IMR-90 (cell line): ENCODE data around the gene CRTAC1. TPM values are rescaled to one million over a fixed set of nuclear protein-coding genes. Genes with fewer than 3 reads are reported as not detected.

Experiments
- ATAC-seq: fragments of 200-7000 bp; cut with Tn5 transposase; 2 replicates; pipeline ENCODE4 v1.9.1; 2020; ENCODE audit warnings: low read depth, mild to moderate bottlenecking, moderate library complexity
- BruUV-seq: library from RNA; stranded (reverse); fragments of 400-500 nt; replicated peaks from 2 replicates; lab custom pipeline; 2021; lab: Mats Ljungman, UMichigan
- CTCF ChIA-PET: fragments of 300-600 bp; formaldehyde crosslinking; extraction: SDS; loops from one replicate; lab custom pipeline; 2021; ENCODE audit warnings: antibody characterized with exemption; lab: Yijun Ruan, JAX
- POLR2A ChIA-PET: fragments of 300-600 bp; sonication (Branson Sonifier 250); formaldehyde crosslinking; loops from one replicate; lab custom pipeline; 2022; ENCODE audit warnings: antibody characterized with exemption; ENCODE audit not compliant: unreplicated experiment; lab: Charles Lee
- DNase-seq: peaks from one replicate; pipeline ENCODE4 v3.0.0; 2013
- H2AFZ ChIP-seq: replicated peaks from 2 replicates; pipeline ENCODE3; 2013; ENCODE audit warnings: low read length, mild to moderate bottlenecking; ENCODE audit not compliant: poor library complexity
- H2AK5ac ChIP-seq: 2 replicates; pipeline ENCODE4 v1.6.1; 2013; ENCODE audit warnings: low read depth, low read length, inconsistent platforms
- H2AK9ac ChIP-seq: replicated peaks from 2 replicates; pipeline ENCODE3; 2013; ENCODE audit warnings: mild to moderate bottlenecking, low read depth, low read length, moderate library complexity; ENCODE audit not compliant: poor library complexity
- H2BK120ac ChIP-seq: 2 replicates; pipeline ENCODE4 v1.6.1; 2013; ENCODE audit warnings: low read depth, low read length, inconsistent platforms
- H2BK15ac ChIP-seq: 3 replicates; pipeline ENCODE4 v1.6.1; 2013; ENCODE audit warnings: low read depth, low read length, inconsistent platforms
- H2BK20ac ChIP-seq: 2 replicates; pipeline ENCODE4 v1.6.1; 2013; ENCODE audit warnings: low read depth, mild to moderate bottlenecking, inconsistent platforms, low read length, moderate library complexity
- H2BK5ac ChIP-seq: 2 replicates; pipeline ENCODE4 v1.6.1; 2013; ENCODE audit warnings: mild to moderate bottlenecking, low read depth, low read length, inconsistent platforms; ENCODE audit not compliant: poor library complexity, severe bottlenecking
- H3K14ac ChIP-seq: replicated peaks from 2 replicates; pipeline ENCODE4 v1.6.1; 2013; ENCODE audit warnings: low read depth, low read length, inconsistent platforms
- H3K18ac ChIP-seq: 2 replicates; pipeline ENCODE4 v1.6.1; 2013; ENCODE audit warnings: low read depth, low read length, control low read depth
- H3K23ac ChIP-seq: 2 replicates; pipeline ENCODE4 v1.6.1; 2013; ENCODE audit warnings: low read depth, low read length, inconsistent platforms
- H3K27ac ChIP-seq: 2 replicates; pipeline ENCODE4 v1.5.1; 2013; ENCODE audit warnings: mild to moderate bottlenecking, control low read depth, low read length; ENCODE audit not compliant: insufficient read depth
- H3K27me3 ChIP-seq: 2 replicates; pipeline ENCODE4 v1.6.1; 2013; ENCODE audit warnings: low read length; ENCODE audit not compliant: control insufficient read depth, insufficient read depth
- H3K36me3 ChIP-seq: 2 replicates; pipeline ENCODE4 v1.6.1; 2013; ENCODE audit warnings: low read length, mixed read lengths; ENCODE audit not compliant: control insufficient read depth, insufficient read depth
- H3K4ac ChIP-seq: 2 replicates; pipeline ENCODE4 v1.6.1; 2013; ENCODE audit warnings: low read depth, low read length, inconsistent platforms
- H3K4me1 ChIP-seq: 2 replicates; pipeline ENCODE4 v1.6.1; 2013; ENCODE audit warnings: low read length, mixed read lengths; ENCODE audit not compliant: control insufficient read depth, insufficient read depth
- H3K4me2 ChIP-seq: 2 replicates; pipeline ENCODE4 v1.6.1; 2013; ENCODE audit warnings: low read depth, mild to moderate bottlenecking, control low read depth, low read length, moderate library complexity
- H3K4me3 ChIP-seq: 2 replicates; pipeline ENCODE4 v1.5.1; 2013; ENCODE audit warnings: low read depth, mild to moderate bottlenecking, control low read depth, low read length, moderate library complexity; ENCODE audit not compliant: insufficient read depth
- H3K56ac ChIP-seq: 2 replicates; pipeline ENCODE4 v1.6.1; 2013; ENCODE audit warnings: low read length, inconsistent platforms; ENCODE audit not compliant: insufficient read depth; ENCODE audit errors: extremely low read depth
- H3K79me1 ChIP-seq, 2 experiments: 2 replicates each; pipeline ENCODE4 v1.6.1; 2013; ENCODE audit warnings: low read length in 2 of 2, inconsistent platforms in 1 of 2, low read depth in 1 of 2
- H3K9ac ChIP-seq: 2 replicates; pipeline ENCODE4 v1.6.1; 2013; ENCODE audit warnings: low read depth, low read length, control low read depth
- H3K9me1 ChIP-seq: 2 replicates; pipeline ENCODE4 v1.6.1; 2013; ENCODE audit warnings: low read length, inconsistent platforms; ENCODE audit not compliant: insufficient read depth
- H3K9me3 ChIP-seq: 2 replicates; pipeline ENCODE4 v1.6.1; 2013; ENCODE audit warnings: low read length; ENCODE audit not compliant: control insufficient read depth, insufficient read depth
- H4K20me1 ChIP-seq: 2 replicates; pipeline ENCODE4 v1.6.1; 2013; ENCODE audit warnings: low read length, inconsistent platforms; ENCODE audit not compliant: insufficient read depth
- H4K5ac ChIP-seq: 2 replicates; pipeline ENCODE4 v1.6.1; 2013; ENCODE audit warnings: mild to moderate bottlenecking, low read depth, low read length, control low read depth
- H4K8ac ChIP-seq, 2 experiments: 2 replicates each; pipeline ENCODE4 v1.6.1; 2013; ENCODE audit warnings: low read depth in 2 of 2, low read length in 2 of 2, control low read depth in 1 of 2, inconsistent platforms in 1 of 2
- H4K91ac ChIP-seq: 2 replicates; pipeline ENCODE4 v1.6.1; 2013; ENCODE audit warnings: low read depth, low read length, inconsistent platforms; ENCODE audit not compliant: insufficient read depth
- BHLHE40 ChIP-seq: fragments of 150-350 bp; IDR thresholded peaks from 2 replicates; pipeline ENCODE4 v1.6.1; 2016; ENCODE audit warnings: mild to moderate bottlenecking, low read depth, low read length
- CEBPB ChIP-seq: IDR thresholded peaks from 2 replicates; pipeline ENCODE4 v1.6.1; 2012; ENCODE audit warnings: low read depth, low read length, improper control_type of control experiment
- CHD1 ChIP-seq: IDR thresholded peaks from 2 replicates; pipeline ENCODE4 v1.6.1; 2012; ENCODE audit warnings: low read depth, low read length, improper control_type of control experiment
- ELK1 ChIP-seq: fragments of 150-350 bp; IDR thresholded peaks from 2 replicates; pipeline ENCODE4 v1.6.1; 2016; ENCODE audit warnings: low read depth, mild to moderate bottlenecking, low read length, moderate library complexity, borderline replicate concordance
- FOS ChIP-seq: fragments of 150-350 bp; IDR thresholded peaks from 2 replicates; pipeline ENCODE4 v1.6.1; 2016; ENCODE audit warnings: low read depth, low read length
- MAFK ChIP-seq: IDR thresholded peaks from 2 replicates; pipeline ENCODE4 v1.6.1; 2012; ENCODE audit warnings: low read depth, low read length, improper control_type of control experiment
- MAZ ChIP-seq: IDR thresholded peaks from 2 replicates; pipeline ENCODE4 v1.6.1; 2012; ENCODE audit warnings: low read depth, mild to moderate bottlenecking, low read length, improper control_type of control experiment, moderate library complexity, borderline replicate concordance
- MXI1 ChIP-seq: IDR thresholded peaks from 2 replicates; pipeline ENCODE4 v1.6.1; 2012; ENCODE audit warnings: low read depth, mild to moderate bottlenecking, low read length, moderate library complexity, borderline replicate concordance
- NFE2L2 ChIP-seq: fragments of 150-350 bp; IDR thresholded peaks from 2 replicates; pipeline ENCODE4 v1.6.1; 2016; ENCODE audit warnings: low read depth, mild to moderate bottlenecking, low read length
- POLR2A ChIP-seq: IDR thresholded peaks from 2 replicates; pipeline ENCODE4 v1.6.1; 2012; ENCODE audit warnings: mild to moderate bottlenecking, low read depth, low read length
- RAD21 ChIP-seq: IDR thresholded peaks from 2 replicates; pipeline ENCODE4 v1.6.1; 2012; ENCODE audit warnings: low read length, improper control_type of control experiment
- RCOR1 ChIP-seq: IDR thresholded peaks from 2 replicates; pipeline ENCODE4 v1.6.1; 2012; ENCODE audit warnings: mild to moderate bottlenecking, low read length, improper control_type of control experiment; ENCODE audit not compliant: insufficient replicate concordance
- RFX5 ChIP-seq: IDR thresholded peaks from 2 replicates; pipeline ENCODE4 v1.8.0; 2012; ENCODE audit warnings: low read depth, mild to moderate bottlenecking, low read length, moderate library complexity
- SMC3 ChIP-seq: fragments of 150-350 bp; IDR thresholded peaks from 2 replicates; pipeline ENCODE4 v1.6.1; 2016; ENCODE audit warnings: low read depth, mild to moderate bottlenecking, antibody characterized with exemption, low read length, moderate library complexity
- USF2 ChIP-seq: fragments of 150-350 bp; IDR thresholded peaks from 2 replicates; pipeline ENCODE4 v1.6.1; 2017; ENCODE audit warnings: mild to moderate bottlenecking, antibody characterized with exemption, low read length, low read depth
- WGBS, 2 experiments: methylation state at CpG; one replicate each; pipeline versions ENCODE4 v1.1.5 to v1.1.7; 2013; ENCODE audit warnings: missing lambda C conversion rate in 2 of 2; ENCODE audit not compliant: insufficient read length in 1 of 2; ENCODE audit errors: extremely low coverage in 2 of 2; 5-methylcytosine and 5-hydroxymethylcytosine counted together
- dilution Hi-C: fragments of 300-500 bp; cut with HindIII; formaldehyde crosslinking; loops from one replicate; pipeline ENCODE4 v1.14.3; 2018; ENCODE audit warnings: low sequenced_read_pairs; ENCODE audit not compliant: unreplicated experiment
- in situ Hi-C: fragments of 300-500 bp; cut with MboI; formaldehyde crosslinking; loops from 3 replicates; pipeline ENCODE4 v1.14.3; 2019; ENCODE audit warnings: low sequenced_read_pairs, inconsistent platforms, mixed read lengths
- intact Hi-C: fragments of 100-400 bp; cut with micrococcal nuclease; formaldehyde crosslinking; loops from 2 replicates; pipeline ENCODE4 v1.10.0; 2022
- polyA plus RNA-seq, 3 experiments: library from polyadenylated mRNA; depleted of rRNA; stranded (reverse); fragments of >200 nt; gene quantifications; 2 replicates each; pipeline ENCODE4 v1.2.3, GENCODE V29; 2012; ENCODE audit warnings: low replicate concordance in 1 of 3
- total RNA-seq: library from RNA; depleted of rRNA; stranded (reverse); fragments of >200 nt; gene quantifications from 2 replicates; pipeline ENCODE4 v1.2.3, GENCODE V29; 2012
- TF ChIP-seq, protein P1 (sequence below): conservative IDR thresholded peaks from 2 replicates; pipeline ENCODE4 v1.5.1; 2012; ENCODE audit warnings: mild to moderate bottlenecking, low read depth, low read length, improper control_type of control experiment

The CRTAC1 gene
- total and polyA plus RNA-seq, 2 of the 4 experiments (the other 2 are of a cell fraction), result not detected

DNA sequence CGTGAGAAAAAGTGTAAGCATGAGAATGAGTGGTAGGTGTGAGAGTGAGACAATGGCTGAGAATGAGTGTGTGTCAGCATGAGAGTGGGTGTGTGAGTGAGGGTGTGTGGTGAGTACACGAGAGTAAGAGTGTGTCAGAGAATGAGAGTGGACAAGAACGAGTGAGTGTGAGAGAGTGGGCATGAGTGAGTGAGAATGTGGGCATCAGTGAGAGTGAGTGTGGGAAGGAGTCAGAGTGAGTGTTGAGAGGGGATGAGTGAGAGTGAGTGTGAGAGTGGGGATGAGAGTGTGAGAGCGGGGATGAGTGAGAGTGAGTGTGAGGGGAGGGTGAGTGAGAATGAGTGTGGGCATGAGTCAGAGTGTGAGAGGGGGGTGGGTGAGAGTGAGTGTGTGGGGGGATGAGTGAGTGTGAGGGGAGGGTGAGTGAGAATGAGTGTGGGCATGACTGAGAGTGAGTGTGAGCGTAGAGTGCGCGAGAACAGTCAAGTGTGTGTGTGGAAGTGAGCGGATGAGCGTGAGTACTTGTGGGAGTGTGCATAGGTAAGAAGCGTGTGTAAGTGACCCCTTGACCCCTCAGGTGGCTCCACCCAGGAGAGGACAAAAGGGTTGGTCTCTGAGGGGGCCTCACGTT, 105.0 kb downstream of the CRTAC1 start:
- Histone ChIP-seq H3K79me1 (no peaks in the 10 kb centered on the region), H3K18ac (no peak overlapping the region), H4K20me1 (no peaks in the 10 kb centered on the region), H3K27me3 (peaks cover 12% of the 10 kb centered on the region), H2AK9ac (no peak overlapping the region), H3K27ac (no peak overlapping the region), H3K14ac (no peak overlapping the region), H3K56ac (no peak overlapping the region), H2BK5ac (no peak overlapping the region), H4K5ac (no peak overlapping the region), H3K4me3 (no peak overlapping the region), H3K9me1 (no peaks in the 10 kb centered on the region), H3K4ac (no peak overlapping the region), H2BK15ac (no peak overlapping the region), H3K36me3 (no peaks in the 10 kb centered on the region), H3K4me2 (no peak overlapping the region), H2BK120ac (no peak overlapping the region), H4K91ac (no peak overlapping the region), H3K23ac (no peak overlapping the region), H3K9me3 (no peaks in the 10 kb centered on the region), H3K9ac (no peak overlapping the region), H3K4me1 (no peaks in the 10 kb centered on the region), H2BK20ac (no peak overlapping the region), H4K8ac (no peak overlapping the region), H2AFZ (no peak overlapping the region), H2AK5ac (no peak overlapping the region)
- ChIA-PET CTCF (interaction anchor here (1.4 kb wide), 1 partner anchor 11 kb away, joined by 3 read pairs; no protein-coding TSS in a partner anchor), POLR2A (no interaction called here)
- intact Hi-C loops (no loop called here), in situ Hi-C loops (no loop called here), dilution Hi-C loops (no loop called here)
- no peak for TF ChIP-seq USF2
- no peak for TF ChIP-seq MXI1
- no peak for TF ChIP-seq FOS
- TF ChIP-seq CEBPB, result no peak
- TF ChIP-seq MAFK, result no peak
- no peak for TF ChIP-seq MAZ
- TF ChIP-seq, protein P1, sequence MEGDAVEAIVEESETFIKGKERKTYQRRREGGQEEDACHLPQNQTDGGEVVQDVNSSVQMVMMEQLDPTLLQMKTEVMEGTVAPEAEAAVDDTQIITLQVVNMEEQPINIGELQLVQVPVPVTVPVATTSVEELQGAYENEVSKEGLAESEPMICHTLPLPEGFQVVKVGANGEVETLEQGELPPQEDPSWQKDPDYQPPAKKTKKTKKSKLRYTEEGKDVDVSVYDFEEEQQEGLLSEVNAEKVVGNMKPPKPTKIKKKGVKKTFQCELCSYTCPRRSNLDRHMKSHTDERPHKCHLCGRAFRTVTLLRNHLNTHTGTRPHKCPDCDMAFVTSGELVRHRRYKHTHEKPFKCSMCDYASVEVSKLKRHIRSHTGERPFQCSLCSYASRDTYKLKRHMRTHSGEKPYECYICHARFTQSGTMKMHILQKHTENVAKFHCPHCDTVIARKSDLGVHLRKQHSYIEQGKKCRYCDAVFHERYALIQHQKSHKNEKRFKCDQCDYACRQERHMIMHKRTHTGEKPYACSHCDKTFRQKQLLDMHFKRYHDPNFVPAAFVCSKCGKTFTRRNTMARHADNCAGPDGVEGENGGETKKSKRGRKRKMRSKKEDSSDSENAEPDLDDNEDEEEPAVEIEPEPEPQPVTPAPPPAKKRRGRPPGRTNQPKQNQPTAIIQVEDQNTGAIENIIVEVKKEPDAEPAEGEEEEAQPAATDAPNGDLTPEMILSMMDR, result no peak
- no peak for TF ChIP-seq RAD21
- TF ChIP-seq RFX5, result no peak
- no peak for TF ChIP-seq ELK1
- no peak for TF ChIP-seq CHD1
- TF ChIP-seq SMC3, result no peak
- no peak for TF ChIP-seq BHLHE40
- no peak for TF ChIP-seq POLR2A
- TF ChIP-seq RCOR1, result no peak
- TF ChIP-seq NFE2L2, result no peak
- 69 to 100% methylated on average over 1 to 11 of the region's 11 CpGs for WGBS, 2 experiments
- no peak for DNase-seq
- BruUV-seq, result no TSS peak
- no peak for ATAC-seq
